Femur (tissue), 1 donor: ENCODE measurements around the gene EFNA1.
A peak's percentile ranks its signal among the peaks of the same experiment; 100 is the strongest.
"Not testable (repeated sequence)": the region's sequence is repeated elsewhere in the genome, so short reads cannot be mapped to it uniquely, and the experiment has no call there.

Experiments
- DNase-seq: peaks from one replicate; pipeline ENCODE4 v3.0.0-alpha.2; 2017

Gene EFNA1

DNA sequence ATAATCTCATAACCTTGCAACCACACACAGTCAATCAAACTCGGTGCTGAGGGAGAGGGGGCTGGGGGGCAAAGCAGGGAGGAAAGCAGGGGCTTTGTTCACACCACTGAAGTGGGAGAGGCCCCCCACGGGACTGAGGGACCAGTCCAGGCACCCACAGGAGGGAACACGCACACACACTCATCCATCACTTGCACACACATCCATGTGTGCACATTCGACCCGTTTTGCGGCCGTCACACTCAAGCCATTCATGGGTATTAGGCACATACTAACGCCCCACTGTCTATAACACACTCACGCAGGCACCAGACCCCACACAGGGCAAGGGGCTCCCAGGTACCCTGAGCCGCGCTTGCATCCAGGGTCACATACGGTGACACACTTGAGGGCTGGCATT is 35.0 kb upstream of the EFNA1 start:
- DNase-seq: no peak

- peak; percentile 77 for DNase-seq
Measured at GRCh38 chr1:155093911-155094621, 33.6 kb upstream of the EFNA1 start.

DNA sequence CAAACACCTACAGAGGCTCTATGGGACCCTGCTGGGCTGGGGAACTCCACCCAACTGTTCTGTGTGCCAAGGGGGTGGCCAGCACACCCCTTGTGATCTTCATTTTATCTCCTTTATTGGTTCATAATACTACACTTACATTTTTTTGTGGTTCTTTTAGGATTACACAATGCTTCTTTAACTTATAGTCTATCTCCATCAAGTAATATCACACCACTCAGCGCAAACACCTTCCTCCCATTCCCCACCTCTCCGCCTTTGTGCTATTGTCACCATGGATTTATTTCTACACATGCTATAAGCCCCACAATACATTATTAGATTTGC is 33.1 kb upstream of the EFNA1 start:
- no peak for DNase-seq

DNA sequence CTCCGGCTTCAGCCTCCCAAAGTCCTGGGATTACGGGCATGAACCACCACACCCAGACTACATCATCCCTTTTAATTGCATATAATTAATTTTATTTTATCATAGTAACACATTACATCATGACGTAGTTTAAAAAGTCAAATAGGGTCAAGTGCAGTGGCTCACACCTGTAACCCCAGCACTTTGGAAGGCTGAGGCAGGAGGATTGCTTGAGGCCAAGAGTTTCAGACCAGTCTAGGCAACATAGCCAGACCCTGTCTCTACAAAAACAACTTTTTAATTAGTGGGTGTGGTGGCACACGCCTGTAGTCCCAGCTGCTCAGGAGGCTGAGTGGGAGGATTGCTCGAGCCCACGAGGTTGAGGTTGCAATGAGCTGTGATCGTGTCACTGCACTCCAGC is 28.3 kb upstream of the EFNA1 start:
- no peak for DNase-seq

DNA sequence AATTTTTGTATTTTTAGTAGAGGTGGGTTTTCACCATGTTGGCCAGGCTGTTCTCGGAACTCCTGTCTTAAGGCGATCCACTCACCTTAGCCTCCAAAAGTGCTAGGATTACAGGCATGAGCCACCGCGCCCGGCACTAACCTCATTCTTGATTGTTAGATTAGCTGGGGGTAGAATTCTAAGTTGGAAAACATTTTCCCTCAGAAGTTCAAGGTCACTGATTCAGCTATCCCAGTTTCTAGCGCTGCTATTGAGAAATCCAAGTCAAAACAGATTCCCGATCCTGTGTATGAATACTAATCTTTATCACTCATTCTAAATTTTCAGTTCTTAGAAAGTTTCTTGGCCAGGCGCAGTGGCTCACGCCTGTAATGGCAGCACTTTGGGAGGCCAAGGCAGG is 24.4 kb upstream of the EFNA1 start:
- DNase-seq: no peak

DNA sequence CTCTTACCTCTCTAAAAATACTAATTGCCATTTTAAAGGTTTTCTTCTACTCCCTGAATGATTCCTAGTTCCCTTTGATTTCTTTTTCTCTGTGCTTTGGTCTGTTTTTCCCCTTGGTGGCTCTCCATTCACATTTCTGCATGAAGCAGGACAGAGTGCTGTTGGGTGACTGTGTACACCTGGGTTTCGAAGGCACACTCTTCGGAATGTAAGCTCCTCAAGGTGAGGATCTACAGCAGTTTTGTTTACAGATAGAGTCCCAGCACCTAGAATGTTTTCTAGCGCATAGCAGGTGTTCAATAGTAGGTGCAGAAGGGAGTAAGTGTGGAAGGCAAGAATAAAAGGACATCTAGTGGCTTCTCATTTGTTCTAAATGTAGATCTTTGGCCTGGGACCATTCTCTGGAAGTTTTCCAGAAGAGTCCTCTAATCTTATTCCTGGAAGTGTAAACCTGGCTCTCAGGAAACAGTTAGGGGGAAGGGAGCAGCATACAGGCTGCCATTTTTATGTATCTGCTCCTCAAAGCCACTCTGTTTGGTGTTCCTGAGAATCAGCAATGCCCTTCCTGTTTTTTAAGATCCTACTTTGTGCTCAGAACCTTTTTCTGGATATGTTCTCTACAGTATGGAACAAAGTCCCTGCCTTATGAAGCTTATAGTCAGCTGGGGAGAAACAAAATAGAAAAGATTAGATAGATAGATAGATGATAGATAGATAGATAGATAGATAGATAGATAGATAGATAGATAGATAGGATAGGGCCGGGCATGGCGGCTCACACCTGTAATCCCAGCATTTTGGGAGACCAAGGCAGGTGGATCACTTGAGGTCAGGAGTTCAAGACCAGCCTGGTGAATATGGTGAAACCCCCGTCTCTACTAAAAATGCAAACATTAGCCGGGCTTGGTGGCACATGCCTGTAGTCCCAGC is 22.8 kb upstream of the EFNA1 start:
- DNase-seq: no peak

GRCh38 chr1:155105604-155106011 is 22.1 kb upstream of the EFNA1 start:
- no peak for DNase-seq

DNA sequence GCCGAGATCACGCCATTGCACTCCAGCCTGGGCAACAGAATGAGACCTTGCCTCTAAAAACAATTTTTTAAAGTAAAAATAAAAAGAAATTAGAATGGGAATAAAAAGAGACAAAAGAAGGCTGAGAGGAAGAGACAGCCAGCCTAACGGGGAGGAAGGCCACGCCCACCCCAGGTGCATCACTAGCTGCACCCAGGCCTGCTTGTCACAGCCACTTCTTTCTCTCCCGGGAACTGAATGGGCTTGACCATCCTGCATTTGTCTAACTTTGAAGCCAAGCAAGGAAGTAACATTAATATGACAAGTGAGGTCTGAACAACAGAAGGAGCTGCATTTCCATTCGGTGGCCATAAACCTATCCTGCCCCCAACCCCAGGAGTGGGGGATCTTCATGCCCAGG is 20.8 kb upstream of the EFNA1 start:
- no peak for DNase-seq

DNA sequence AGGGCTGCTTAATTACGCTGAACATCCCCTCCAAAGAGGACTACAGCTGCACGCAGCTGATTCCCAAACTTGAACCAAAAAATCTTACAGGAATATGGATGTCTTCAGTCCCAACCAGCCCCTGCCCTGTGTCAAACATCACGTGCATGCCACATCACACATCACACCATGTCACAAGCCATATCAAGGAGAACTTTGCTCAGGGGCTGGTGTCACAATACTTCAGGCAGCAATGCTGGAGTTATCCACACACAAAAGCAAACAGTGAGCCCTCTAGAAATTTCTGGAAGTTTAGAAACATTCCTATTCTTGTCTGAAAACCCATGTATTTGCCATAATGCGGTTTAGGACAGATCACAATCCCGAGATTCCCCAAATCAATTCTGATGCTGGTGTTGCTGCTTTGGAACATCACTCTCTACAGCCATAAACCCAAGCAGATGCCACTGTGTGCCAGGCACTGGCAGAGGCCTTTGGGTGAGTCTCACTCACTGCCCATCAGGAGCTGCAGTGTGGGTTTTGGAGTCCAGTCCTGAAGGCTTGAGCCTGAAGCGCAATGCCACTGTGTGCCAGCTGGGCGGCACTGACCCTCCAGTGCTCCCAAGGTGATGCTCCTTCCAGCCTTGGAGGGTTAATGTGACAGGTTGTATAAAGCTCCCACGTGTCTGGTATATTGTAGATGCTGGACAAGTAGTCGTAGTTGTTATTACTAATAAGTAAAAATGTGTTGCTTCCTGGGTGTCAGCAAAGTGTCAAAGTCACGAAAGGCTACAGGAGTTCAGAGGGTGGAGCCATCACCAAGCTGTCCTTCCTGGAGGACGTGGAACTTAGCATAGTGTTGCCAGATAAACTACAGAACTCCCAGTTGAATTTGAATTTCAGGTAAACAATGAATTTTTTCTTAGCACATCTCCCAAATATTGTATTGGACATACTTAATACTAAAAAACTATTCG is 20.1 kb upstream of the EFNA1 start:
- no peak for DNase-seq

DNA sequence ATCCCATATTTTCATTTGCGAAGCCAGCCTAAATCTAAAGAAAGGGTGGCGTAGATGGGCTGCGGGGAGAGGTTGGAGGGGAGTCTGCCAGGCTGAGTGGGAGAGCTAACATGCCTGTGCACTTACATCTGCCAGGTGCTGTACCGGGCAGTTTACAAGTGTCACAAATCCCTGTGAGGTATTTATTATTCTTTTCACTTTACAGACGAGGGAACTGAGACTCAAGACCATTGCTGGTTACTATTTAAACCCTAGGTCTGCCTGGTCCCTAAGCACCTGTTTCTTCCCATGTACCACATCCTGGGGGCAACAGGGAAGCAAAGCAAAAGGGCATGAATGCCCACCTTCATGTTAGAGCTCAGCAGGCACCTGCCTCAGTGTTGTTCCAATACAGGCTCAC is 19.4 kb upstream of the EFNA1 start:
- DNase-seq: no peak

GRCh38 chr1:155110381-155110780 is 17.3 kb upstream of the EFNA1 start:
- no peak for DNase-seq

GRCh38 chr1:155110826-155111225 is 16.9 kb upstream of the EFNA1 start:
- no peak for DNase-seq

DNA sequence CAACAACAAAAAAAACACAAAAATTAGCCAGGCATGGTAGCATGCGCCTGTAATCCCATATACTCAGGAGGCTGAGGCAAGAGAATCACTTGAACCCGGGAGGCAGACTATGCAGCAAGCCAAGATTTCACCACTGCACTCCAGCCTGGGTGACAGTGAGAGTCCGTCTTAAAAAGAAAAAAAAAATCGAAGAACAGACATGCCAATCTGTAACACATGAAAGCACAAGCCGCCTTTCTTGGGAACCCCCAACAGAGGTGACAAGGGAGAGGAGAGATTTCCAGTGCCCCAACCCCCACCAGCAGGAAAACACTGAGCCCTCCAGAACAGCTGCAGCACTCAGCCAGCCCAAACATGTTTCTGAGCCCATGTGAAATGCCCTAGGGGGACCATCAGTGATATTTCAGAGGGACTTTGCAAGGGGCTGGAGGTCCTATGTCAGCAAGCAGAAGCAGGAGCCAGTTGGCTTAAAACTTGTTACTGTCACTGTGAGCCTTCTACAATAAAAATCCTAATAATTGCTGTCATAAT is 14.2 kb upstream of the EFNA1 start:
- no peak for DNase-seq

DNA sequence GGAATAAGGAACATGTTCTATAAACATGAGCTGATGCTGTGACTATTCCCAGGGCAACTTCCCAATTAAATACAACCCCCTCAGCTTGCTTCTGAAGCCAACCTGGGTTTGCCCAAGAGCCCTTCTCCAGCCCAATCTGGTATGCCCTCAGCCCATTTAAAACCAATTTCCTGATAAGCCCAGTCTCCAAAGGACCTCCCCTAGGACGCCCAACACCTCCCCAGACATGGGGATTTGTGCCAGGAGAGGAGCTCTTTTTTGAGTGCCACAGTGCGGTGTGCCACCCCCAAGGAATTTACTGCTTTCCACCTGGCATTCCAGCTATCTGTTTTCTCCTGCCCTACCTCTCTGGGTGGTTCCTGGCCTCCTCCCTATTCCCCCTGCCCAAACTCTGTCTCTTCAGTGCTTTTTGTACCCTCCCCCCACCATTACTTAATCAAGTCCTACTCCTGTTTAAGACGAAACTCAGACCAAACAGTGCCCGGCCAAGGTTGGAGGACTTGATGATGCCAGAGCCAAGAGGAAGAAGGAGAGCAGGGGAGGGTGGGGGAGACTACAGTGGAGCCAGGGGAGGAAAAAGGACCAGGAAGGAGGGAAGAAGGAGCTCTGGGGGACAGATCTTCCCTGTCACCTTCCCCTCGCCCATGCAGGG is 11.4 kb upstream of the EFNA1 start:
- no peak for DNase-seq

GRCh38 chr1:155117610-155118009 is 10.1 kb upstream of the EFNA1 start:
- no peak for DNase-seq

GRCh38 chr1:155118090-155118489 is 9.6 kb upstream of the EFNA1 start:
- DNase-seq: not testable (repeated sequence)

DNA sequence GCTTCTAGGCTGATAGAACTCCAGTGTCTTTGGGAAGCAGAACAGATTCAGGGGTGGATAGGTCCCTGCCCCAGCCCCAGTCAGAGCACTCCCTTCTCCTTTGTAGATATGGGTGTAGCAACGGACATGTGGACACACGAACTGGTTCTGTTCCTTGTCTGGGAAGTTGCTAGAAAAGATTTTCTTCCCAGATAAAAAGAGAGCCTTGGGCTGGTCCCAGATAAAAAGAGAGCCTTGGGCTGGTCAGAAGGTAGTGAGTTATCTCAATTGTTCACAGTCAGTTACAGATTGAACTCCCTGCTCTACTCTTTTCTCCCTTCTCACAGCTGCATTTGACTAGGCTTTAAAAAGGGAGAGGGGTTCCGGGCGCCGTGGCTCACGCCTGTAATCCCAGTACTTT is 7.4 kb upstream of the EFNA1 start:
- no peak for DNase-seq

DNA sequence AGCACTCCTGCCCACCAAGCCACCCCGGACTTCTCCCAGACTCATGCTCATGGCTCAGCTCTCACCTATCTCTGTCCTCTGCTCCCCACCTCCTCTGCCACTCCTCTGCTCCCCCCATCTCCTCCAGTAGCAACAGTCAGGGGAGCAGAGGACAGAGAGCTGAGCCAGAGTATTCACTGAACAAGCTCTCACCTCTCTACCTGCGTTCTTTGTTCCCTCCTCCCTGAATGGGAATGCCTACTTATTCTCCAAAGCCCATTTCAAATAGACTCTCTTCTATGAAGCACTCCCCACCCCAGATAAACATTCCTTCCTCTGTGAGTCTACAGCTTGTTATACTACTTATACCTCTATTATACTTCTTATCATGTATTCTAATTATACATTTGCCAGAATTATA is 6.4 kb upstream of the EFNA1 start:
- no peak for DNase-seq

DNA sequence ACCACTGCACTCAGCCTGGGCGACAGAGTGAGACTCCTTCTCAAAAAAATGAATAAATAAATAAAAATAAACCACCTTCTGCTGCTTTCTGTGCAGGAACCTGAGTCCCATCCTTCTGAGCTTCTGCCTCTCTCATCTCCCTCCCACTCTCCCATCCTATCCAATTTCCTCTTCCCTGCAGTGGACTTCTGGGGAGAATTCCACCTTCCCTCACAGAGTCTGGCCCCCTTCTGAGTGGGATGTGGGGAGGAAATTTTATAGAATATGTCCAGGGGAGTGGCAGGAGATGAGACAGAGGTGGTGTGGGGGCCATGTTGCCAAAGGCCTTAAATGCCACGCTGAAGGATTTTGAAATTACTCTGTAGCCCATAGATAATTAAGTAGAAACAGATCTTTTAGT is 5.4 kb upstream of the EFNA1 start:
- DNase-seq: no peak

GRCh38 chr1:155123801-155124200 is 3.9 kb upstream of the EFNA1 start:
- DNase-seq: no peak

GRCh38 chr1:155124503-155125463 is 2.9 kb upstream of the EFNA1 start:
- peak; percentile 55 for DNase-seq
